Peyer's patch (tissue), 4 donors: Measurements from ENCODE around the gene FSCB.

Source experiments
- CTCF ChIP-seq, 6 experiments: fragments of 450-650 bp in 4 of 6; fragments of 200-600 bp in 2 of 6; sonication (generic) in 1 of 6; IDR thresholded peaks; one replicate each; pipeline ENCODE4 v1.5.1; 2017 to 2019; ENCODE audit warnings: antibody characterized with exemption in 6 of 6, mild to moderate bottlenecking in 3 of 6, moderate library complexity in 1 of 6
- POLR2A ChIP-seq, 2 donors: fragments of 450-650 bp; IDR thresholded peaks; one replicate each; pipeline ENCODE4 v1.5.1; 2017; ENCODE audit warnings: antibody characterized with exemption in 2 of 2, mild to moderate bottlenecking in 2 of 2, moderate library complexity in 2 of 2

- TF ChIP-seq CTCF (IDR thresholded peaks at IDR 0.05) (no peak), POLR2A (IDR thresholded peaks at IDR 0.05) (no peak)
Observed at GRCh38 chr14:44530475-44530874, 23.4 kb upstream of the FSCB start.
